ENCODE data around the gene IL17C. TPM values are rescaled to one million over a fixed set of nuclear protein-coding genes. Genes with fewer than 3 reads are reported as not detected.

The IL17C gene
- total and polyA plus RNA-seq, 9 of the 15 experiments (the other 6 are each of a cell fraction or from before 2014, with no cell fraction given) = not detected

GRCh38 chr16:88597856-88598491 lies 40.4 kb upstream of the IL17C start:
- Histone ChIP-seq H3K27ac (ENCODE audit: extremely low read depth, low read depth, low read length) (no peak overlapping the region), H3K79me2 (ENCODE audit: control insufficient read depth, insufficient read depth, low read length) (peaks cover 15% of the 10 kb centered on the region), H3K27me3 (ENCODE audit: control insufficient read depth in 2 of 2, insufficient read depth in 2 of 2, low read length in 2 of 2) (no peaks in the 10 kb centered on the region), H4K20me1 (replicated peaks; ENCODE audit: control insufficient read depth, insufficient read depth, low read length) (no peaks in the 10 kb centered on the region), H3K4me2 (ENCODE audit: insufficient read depth, low read length) (no peak overlapping the region), H3K4me3 (no peak overlapping the region), H3K4me1 (replicated peaks in 1 of 2; ENCODE audit: control insufficient read depth in 2 of 2, insufficient read depth in 2 of 2, low read length in 2 of 2) (peaks cover 0 to 11% of the 10 kb centered on the region in 2 experiments; a peak in 1 of 5 replicates), H2AFZ (ENCODE audit: low read depth, low read length) (no peak overlapping the region), H3K36me3 (ENCODE audit: control insufficient read depth, insufficient read depth, low read length) (peaks cover 82% of the 10 kb centered on the region), H3K9me1 (ENCODE audit: control insufficient read depth, insufficient read depth, low read length) (no peaks in the 10 kb centered on the region), H3K9me3 (replicated peaks; ENCODE audit: control insufficient read depth, insufficient read depth, low read depth, low read length) (no peaks in the 10 kb centered on the region), H3K9ac (ENCODE audit: insufficient read depth in 1 of 2, low read depth in 2 of 2, low read length in 2 of 2) (peak overlapping the region in 1 of 2 experiments; percentile 6; a peak in 1 of 4 replicates)
- no TSS peak for BruUV-seq (replicated peaks)
- no peak for DNase-seq (ENCODE audit: extremely low read depth in 1 of 4, low spot score in 3 of 4)
- ChIA-PET POLR2A (interaction anchor here (0.6 kb wide), 1 partner anchor 43 kb away, joined by 3 read pairs; no protein-coding TSS in a partner anchor), CTCF (ENCODE audit: low intra/inter-chr PET ratio) (no interaction called here)
- no peak for FAIRE-seq
- no peak for TF ChIP-seq SMARCA4 (IDR thresholded peaks at IDR 0.05)
- TF ChIP-seq ZFPM2 (CRISPR knock-in tag; IDR thresholded peaks at IDR 0.05) = no peak
- TF ChIP-seq C11orf30 (IDR thresholded peaks at IDR 0.05; ENCODE audit: low read depth) = no peak
- in situ Hi-C loops (cut with MboI) = no loop called here
- no peak for ATAC-seq
- WGBS (ENCODE audit: insufficient coverage, low coverage, missing lambda C conversion rate) = 93% methylated on average over 20 of the region's 21 CpGs
- intact Hi-C loops (cut with micrococcal nuclease) = no loop called here

GRCh38 chr16:88599092-88599733 lies 39.2 kb upstream of the IL17C start:
- H3K4me2 ChIP-seq (ENCODE audit: insufficient read depth, low read length) = no peak overlapping the region
- POLR2A ChIA-PET = interaction anchor here (1.0 kb wide), 1 partner anchor 18 kb away, joined by 3 read pairs; no protein-coding TSS in a partner anchor
- TF ChIP-seq SPI1 (IDR thresholded peaks at IDR 0.05; ENCODE audit: borderline replicate concordance, low read depth, low read length) (peak; percentile 94), UBTF (IDR thresholded peaks at IDR 0.05; ENCODE audit: borderline replicate concordance in 1 of 2, low read depth in 2 of 2, low read length in 2 of 2) (no peak)
- DNase-seq (ENCODE audit: extremely low read depth in 1 of 4, low spot score in 3 of 4) = no peak
- 86% methylated on average over 14 of the region's 14 CpGs for WGBS (ENCODE audit: insufficient coverage, low coverage, missing lambda C conversion rate)
- no peak for FAIRE-seq
- no peak overlapping the region for H3K4me3 ChIP-seq
- peaks cover 0 to 6% of the 10 kb centered on the region in 2 experiments; a peak in 1 of 5 replicates for H3K4me1 ChIP-seq (replicated peaks in 1 of 2; ENCODE audit: control insufficient read depth in 2 of 2, insufficient read depth in 2 of 2, low read length in 2 of 2)
- H3K27ac ChIP-seq (ENCODE audit: extremely low read depth, low read depth, low read length) = no peak overlapping the region
- no peaks in the 10 kb centered on the region for H4K20me1 ChIP-seq (replicated peaks; ENCODE audit: control insufficient read depth, insufficient read depth, low read length)
- no peaks in the 10 kb centered on the region for H3K9me1 ChIP-seq (ENCODE audit: control insufficient read depth, insufficient read depth, low read length)
- no peaks in the 10 kb centered on the region for H3K9me3 ChIP-seq (replicated peaks; ENCODE audit: control insufficient read depth, insufficient read depth, low read depth, low read length)
- intact Hi-C loops (cut with micrococcal nuclease) (no loop called here), in situ Hi-C loops (cut with MboI) (no loop called here)
- ATAC-seq = no peak
- peak overlapping the region in 1 of 2 experiments; percentile 14; a peak in 1 of 4 replicates for H3K9ac ChIP-seq (ENCODE audit: insufficient read depth in 1 of 2, low read depth in 2 of 2, low read length in 2 of 2)
- H2AFZ ChIP-seq (ENCODE audit: low read depth, low read length) = no peak overlapping the region
- CTCF ChIA-PET (ENCODE audit: low intra/inter-chr PET ratio) = no interaction called here
- H3K27me3 ChIP-seq (ENCODE audit: control insufficient read depth in 2 of 2, insufficient read depth in 2 of 2, low read length in 2 of 2) = no peaks in the 10 kb centered on the region
- peaks cover 6% of the 10 kb centered on the region; the same call in 1 of the 3 replicates for H3K79me2 ChIP-seq (ENCODE audit: control insufficient read depth, insufficient read depth, low read length)
- H3K36me3 ChIP-seq (ENCODE audit: control insufficient read depth, insufficient read depth, low read length) = peaks cover 75% of the 10 kb centered on the region
- no TSS peak for BruUV-seq (replicated peaks)

All from K562 (cell line).